HG02798 (cell line): ENCODE data around the gene MAPK10.
A peak's percentile ranks its signal among the peaks of the same experiment; 100 is the strongest.

Experiments used
- ATAC-seq: cut with Tn5 transposase; IDR thresholded peaks from one replicate; pipeline ENCODE4 v1.9.1; 2021; ENCODE audit warnings: mild to moderate bottlenecking; ENCODE audit not compliant: unreplicated experiment, poor library complexity

Gene MAPK10

GRCh38 chr4:86359944-86360478, at the start of gene MAPK10:
Gene MAPK10, minus strand, starts transcription at chr4:86360053.
- peak; percentile 98 for ATAC-seq

GRCh38 chr4:86403575-86403974, 43.7 kb upstream of the MAPK10 start:
- no peak for ATAC-seq

GRCh38 chr4:86401826-86402225, 42.0 kb upstream of the MAPK10 start:
- no peak for ATAC-seq

- no peak for ATAC-seq
Measured at GRCh38 chr4:86400216-86400615, 40.4 kb upstream of the MAPK10 start.

GRCh38 chr4:86398187-86398586, 38.3 kb upstream of the MAPK10 start:
- peak; percentile 82 for ATAC-seq

GRCh38 chr4:86393749-86394148, 33.9 kb upstream of the MAPK10 start:
- no peak for ATAC-seq

- no peak for ATAC-seq
Measured at GRCh38 chr4:86389664-86390063, 29.8 kb upstream of the MAPK10 start.

GRCh38 chr4:86388252-86388651, 28.4 kb upstream of the MAPK10 start:
- no peak for ATAC-seq

- ATAC-seq = no peak
Measured at GRCh38 chr4:86386817-86387415, 27.1 kb upstream of the MAPK10 start.

- ATAC-seq = no peak
Measured at GRCh38 chr4:86386201-86386600, 26.3 kb upstream of the MAPK10 start.

- no peak for ATAC-seq
Measured at GRCh38 chr4:86381431-86381830, 21.6 kb upstream of the MAPK10 start.

GRCh38 chr4:86380181-86380724, 20.4 kb upstream of the MAPK10 start:
- no peak for ATAC-seq

- no peak for ATAC-seq
Measured at GRCh38 chr4:86376850-86377249, 17.0 kb upstream of the MAPK10 start.

GRCh38 chr4:86368433-86368832, 8.6 kb upstream of the MAPK10 start:
- no peak for ATAC-seq

GRCh38 chr4:86367577-86367976, 7.7 kb upstream of the MAPK10 start:
- no peak for ATAC-seq

- ATAC-seq = no peak
Measured at GRCh38 chr4:86366920-86367319, 7.1 kb upstream of the MAPK10 start.

GRCh38 chr4:86362510-86362909, 2.7 kb upstream of the MAPK10 start:
- no peak for ATAC-seq

GRCh38 chr4:86358257-86358656, 1.6 kb downstream of the MAPK10 start:
- ATAC-seq = no peak

GRCh38 chr4:86357608-86358007, 2.2 kb downstream of the MAPK10 start:
- ATAC-seq = no peak

GRCh38 chr4:86356425-86357210, 3.2 kb downstream of the MAPK10 start:
- no peak for ATAC-seq

GRCh38 chr4:86354390-86354789, 5.5 kb downstream of the MAPK10 start:
- no peak for ATAC-seq
